Measurements from ENCODE around the gene PPP3CA.

PPP3CA gene

DNA sequence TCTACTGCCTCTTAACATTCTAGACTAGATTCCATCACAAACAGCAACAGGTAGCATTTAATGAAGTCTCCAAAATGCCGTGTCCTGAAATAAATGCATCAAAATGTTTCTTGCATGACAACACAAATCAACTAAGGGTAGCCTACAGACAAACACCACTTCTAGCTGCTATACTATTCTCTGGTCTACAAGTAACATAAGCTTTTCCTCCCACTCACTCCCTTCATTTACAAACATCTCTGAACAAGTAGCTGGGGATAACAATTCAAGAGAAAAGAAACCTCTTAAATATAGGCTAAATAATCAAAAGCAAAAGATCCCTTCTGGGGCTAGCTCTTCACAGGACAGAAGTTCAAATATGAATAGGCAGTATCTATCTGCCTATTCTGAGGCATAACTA is 20.8 kb downstream of the PPP3CA start:
- no peak for DNase-seq (ENCODE audit: extremely low spot score)
- POLR2A ChIA-PET: no interaction called here
- TF ChIP-seq, protein P1, sequence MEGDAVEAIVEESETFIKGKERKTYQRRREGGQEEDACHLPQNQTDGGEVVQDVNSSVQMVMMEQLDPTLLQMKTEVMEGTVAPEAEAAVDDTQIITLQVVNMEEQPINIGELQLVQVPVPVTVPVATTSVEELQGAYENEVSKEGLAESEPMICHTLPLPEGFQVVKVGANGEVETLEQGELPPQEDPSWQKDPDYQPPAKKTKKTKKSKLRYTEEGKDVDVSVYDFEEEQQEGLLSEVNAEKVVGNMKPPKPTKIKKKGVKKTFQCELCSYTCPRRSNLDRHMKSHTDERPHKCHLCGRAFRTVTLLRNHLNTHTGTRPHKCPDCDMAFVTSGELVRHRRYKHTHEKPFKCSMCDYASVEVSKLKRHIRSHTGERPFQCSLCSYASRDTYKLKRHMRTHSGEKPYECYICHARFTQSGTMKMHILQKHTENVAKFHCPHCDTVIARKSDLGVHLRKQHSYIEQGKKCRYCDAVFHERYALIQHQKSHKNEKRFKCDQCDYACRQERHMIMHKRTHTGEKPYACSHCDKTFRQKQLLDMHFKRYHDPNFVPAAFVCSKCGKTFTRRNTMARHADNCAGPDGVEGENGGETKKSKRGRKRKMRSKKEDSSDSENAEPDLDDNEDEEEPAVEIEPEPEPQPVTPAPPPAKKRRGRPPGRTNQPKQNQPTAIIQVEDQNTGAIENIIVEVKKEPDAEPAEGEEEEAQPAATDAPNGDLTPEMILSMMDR (IDR thresholded peaks at IDR 0.05; ENCODE audit: control extremely low read depth, extremely low read depth, low read depth, missing control alignments): no peak
- CTCF ChIA-PET: interaction anchor here (1.0 to 1.1 kb wide), 2 partner anchors 11 to 13 kb away, joined by 3 read pairs; no protein-coding TSS in a partner anchor

DNA sequence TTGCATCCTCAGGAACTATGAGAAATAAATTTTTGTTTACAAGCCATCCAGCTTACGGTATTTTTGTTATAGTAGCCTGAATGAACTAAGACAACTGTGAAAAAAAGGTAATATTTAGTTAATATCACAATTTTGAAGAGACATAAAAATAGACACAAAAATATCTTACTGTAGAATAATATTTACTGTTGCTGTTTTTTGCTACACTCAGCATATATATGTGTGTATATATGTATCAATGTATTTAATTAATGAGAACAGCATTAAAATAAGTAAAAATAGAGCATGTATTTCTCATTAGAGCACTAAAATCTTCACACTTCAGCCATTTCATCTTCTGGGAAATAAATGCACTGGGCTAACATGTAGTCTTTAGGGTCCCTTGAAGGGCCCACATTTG is 24.6 kb downstream of the PPP3CA start:
- ChIA-PET POLR2A (no interaction called here), CTCF (interaction anchor here (0.8 kb wide), 1 partner anchor 10 kb away, joined by 4 read pairs; no protein-coding TSS in a partner anchor)
- DNase-seq (ENCODE audit: extremely low spot score): no peak
- TF ChIP-seq, protein P1 (IDR thresholded peaks at IDR 0.05; ENCODE audit: control extremely low read depth, extremely low read depth, low read depth, missing control alignments): no peak

DNA sequence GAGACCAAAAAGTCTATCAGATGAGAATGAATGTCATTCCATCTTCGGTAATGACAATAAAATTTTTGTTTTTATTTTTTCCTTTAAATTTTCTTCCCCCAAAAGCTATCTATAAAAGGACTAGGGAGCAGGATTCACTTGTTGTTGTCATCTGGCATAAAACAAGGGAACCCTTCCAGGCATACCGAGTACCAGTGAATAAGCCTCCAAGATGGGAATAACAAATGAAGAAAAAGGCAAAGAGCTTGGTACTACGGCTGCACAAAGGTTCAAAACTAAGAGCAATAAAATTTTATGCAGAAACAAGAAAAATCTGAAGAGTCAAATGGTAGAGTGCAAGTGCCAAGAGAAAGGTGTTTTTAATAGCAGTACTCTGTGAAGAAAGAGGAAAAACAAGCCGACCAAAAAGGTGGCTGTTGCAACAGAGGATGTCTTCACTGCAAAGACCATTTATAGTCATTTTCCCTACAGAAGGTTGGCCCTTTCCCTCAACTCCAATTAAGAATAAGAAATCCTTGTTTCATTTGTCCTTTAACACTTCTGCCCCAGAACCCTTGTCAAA is 25.8 kb downstream of the PPP3CA start:
- TF ChIP-seq, protein P1 (IDR thresholded peaks at IDR 0.05; ENCODE audit: control extremely low read depth, extremely low read depth, low read depth, missing control alignments): no peak
- ChIA-PET POLR2A (no interaction called here), CTCF (interaction anchor here (1.1 kb wide), 1 partner anchor 30 kb away, joined by 3 read pairs; no protein-coding TSS in a partner anchor)
- no peak for DNase-seq (ENCODE audit: extremely low spot score)

DNA sequence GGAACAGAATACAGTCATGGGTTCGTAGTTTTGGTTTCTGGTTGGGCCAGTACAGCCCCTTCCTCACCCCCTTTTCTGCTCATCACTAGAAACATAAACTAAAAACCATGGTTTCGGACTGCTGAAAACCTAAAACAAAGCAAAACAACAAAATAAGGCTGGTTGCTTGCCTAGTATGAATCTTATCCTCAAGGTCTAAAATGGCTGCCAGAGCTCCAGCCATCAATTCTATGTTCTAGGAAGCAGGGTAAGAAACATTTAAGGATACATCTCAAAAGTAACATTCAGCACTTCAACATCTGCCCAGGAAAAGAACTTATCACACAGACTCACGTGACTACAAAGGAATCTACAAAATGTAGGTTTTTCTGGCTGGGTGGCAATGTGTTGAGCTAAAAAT is 31.5 kb downstream of the PPP3CA start:
- TF ChIP-seq, protein P1 (IDR thresholded peaks at IDR 0.05; ENCODE audit: control extremely low read depth, extremely low read depth, low read depth, missing control alignments): no peak
- CTCF ChIA-PET: interaction anchor here (1.1 kb wide), 1 partner anchor 11 kb away, joined by 3 read pairs; no protein-coding TSS in a partner anchor
- POLR2A ChIA-PET: no interaction called here
- no peak for DNase-seq (ENCODE audit: extremely low spot score)

DNA sequence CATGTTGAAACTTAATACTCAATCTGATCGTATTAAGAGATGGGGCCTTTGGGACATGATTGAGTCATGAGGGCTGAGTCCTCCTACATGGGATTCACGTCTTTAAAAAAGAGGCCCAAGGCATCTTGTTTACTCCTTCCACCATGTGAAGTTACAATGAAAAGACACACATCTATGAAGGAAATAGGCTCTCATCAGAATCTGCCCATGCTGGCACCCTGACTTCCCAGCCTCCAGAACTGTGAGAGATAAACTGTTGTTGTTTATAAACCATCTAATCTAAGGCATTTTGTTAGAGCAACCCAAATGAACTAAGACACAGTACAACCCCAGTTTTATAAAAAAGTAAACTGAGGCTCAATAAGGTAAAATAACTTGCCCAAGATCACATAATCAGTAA is 32.3 kb downstream of the PPP3CA start:
- ChIA-PET POLR2A (no interaction called here), CTCF (interaction anchor here (0.9 to 1.1 kb wide), 2 partner anchors 8 to 12 kb away, joined by 3 read pairs; no protein-coding TSS in a partner anchor)
- TF ChIP-seq, protein P1 (IDR thresholded peaks at IDR 0.05; ENCODE audit: control extremely low read depth, extremely low read depth, low read depth, missing control alignments): no peak
- no peak for DNase-seq (ENCODE audit: extremely low spot score)

DNA sequence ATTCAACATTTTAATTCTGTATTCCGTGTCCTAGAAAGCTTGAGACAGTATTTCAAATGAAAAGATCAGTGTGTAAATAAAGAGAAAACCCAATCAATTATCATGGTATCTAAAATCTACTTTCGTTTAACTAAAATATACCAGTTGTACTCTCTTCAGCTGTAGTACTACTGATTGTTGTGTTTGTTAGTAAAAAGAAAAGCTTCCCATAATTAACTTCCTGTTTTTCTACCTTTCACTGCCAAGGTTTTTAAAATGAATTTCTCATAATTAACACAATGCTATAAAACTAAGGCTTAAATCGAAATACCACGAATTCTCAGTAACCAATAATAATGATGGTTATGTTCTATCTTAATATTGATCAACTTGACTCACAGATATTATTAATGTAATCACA is 37.4 kb downstream of the PPP3CA start:
- no peak for DNase-seq (ENCODE audit: extremely low spot score)
- TF ChIP-seq, protein P1 (IDR thresholded peaks at IDR 0.05; ENCODE audit: control extremely low read depth, extremely low read depth, low read depth, missing control alignments): no peak

More for the DNA sequence above, 37.4 kb downstream of the PPP3CA start:
- ChIA-PET CTCF (interaction anchor here (1.0 kb wide), 1 partner anchor 13 kb away, joined by 3 read pairs; no protein-coding TSS in a partner anchor), POLR2A (no interaction called here)

All from GM10248 (cell line).